B cell (primary cell): ENCODE data around the gene NUDT15. TPM values are rescaled to one million over a fixed set of nuclear protein-coding genes. Genes with fewer than 3 reads are reported as not detected.

ENCODE experiments used
- ATAC-seq: fragments of 200-7000 bp; cut with Tn5 transposase; one replicate; pipeline ENCODE4 v1.10.0; 2021; ENCODE audit warnings: low read depth, mild to moderate bottlenecking, moderate number of reproducible peaks, moderate library complexity
- CTCF ChIA-PET: fragments of 350-600 bp; sonication (Branson Sonifier 250); formaldehyde crosslinking; loops from one replicate; lab custom pipeline; 2021; ENCODE audit warnings: antibody characterized with exemption, inconsistent platforms; lab: Charles Lee
- POLR2A ChIA-PET: fragments of 350-600 bp; sonication (Branson Sonifier 250); formaldehyde crosslinking; loops from one replicate; lab custom pipeline; 2021; ENCODE audit warnings: antibody characterized with exemption; lab: Charles Lee
- DNase-seq: peaks from one replicate; pipeline ENCODE4 v3.0.0; 2013
- H2AFZ ChIP-seq: 2 replicates; pipeline ENCODE4 v1.6.1; 2012; ENCODE audit warnings: mild to moderate bottlenecking, low read depth, low read length; ENCODE audit not compliant: insufficient read depth, poor library complexity, severe bottlenecking
- H3K27ac ChIP-seq, 2 donors: 1 replicate in 1 of 2; 2 replicates in 1 of 2; pipeline ENCODE4 v1.5.1; 2012 to 2013; ENCODE audit warnings: low read length in 2 of 2, mild to moderate bottlenecking in 2 of 2, moderate library complexity in 1 of 2
- H3K27me3 ChIP-seq, 4 experiments: fragments of 200-600 bp in 1 of 4; sonication (generic) in 1 of 4; replicated peaks in 1 of 4; 1 replicate in 2 of 4; 2 replicates in 2 of 4; pipeline versions ENCODE4 v1.6.1 to v1.7.0; 2013 to 2016; ENCODE audit warnings: low read length in 3 of 4, mild to moderate bottlenecking in 2 of 4, mixed read lengths in 1 of 4, moderate library complexity in 1 of 4; ENCODE audit not compliant: insufficient read depth in 4 of 4, control insufficient read depth in 3 of 4; ENCODE audit errors: control extremely low read depth in 1 of 4
- H3K36me3 ChIP-seq, 2 experiments: replicated peaks in 1 of 2; 1 replicate in 1 of 2; 2 replicates in 1 of 2; pipeline versions ENCODE4 v1.6.1 to v1.7.1; 2013; ENCODE audit warnings: low read length in 1 of 2; ENCODE audit not compliant: insufficient read depth in 2 of 2, control insufficient read depth in 1 of 2; ENCODE audit errors: control extremely low read depth in 1 of 2, extremely low read depth in 1 of 2
- H3K4me1 ChIP-seq, 2 donors: fragments of 200-600 bp in 1 of 2; sonication (generic) in 1 of 2; 1 replicate in 1 of 2; 2 replicates in 1 of 2; pipeline versions ENCODE4 v1.5.1 to v1.6.1; 2013 to 2017; ENCODE audit warnings: low read length in 2 of 2; ENCODE audit not compliant: control insufficient read depth in 2 of 2, insufficient read depth in 2 of 2
- H3K4me2 ChIP-seq: replicated peaks from 2 replicates; pipeline ENCODE3; 2012; ENCODE audit warnings: mild to moderate bottlenecking, low read depth, low read length; ENCODE audit not compliant: poor library complexity, severe bottlenecking
- H3K4me3 ChIP-seq, 5 experiments: fragments of 200-600 bp in 1 of 5; sonication (generic) in 1 of 5; 1 replicate in 3 of 5; 2 replicates in 2 of 5; pipeline versions ENCODE4 v1.5.1 to v1.7.0; 2011 to 2016; ENCODE audit warnings: low read length in 4 of 5, mild to moderate bottlenecking in 4 of 5, low read depth in 2 of 5, control low read depth in 1 of 5, moderate library complexity in 1 of 5; ENCODE audit not compliant: insufficient read depth in 1 of 5; ENCODE audit errors: control extremely low read depth in 1 of 5, extremely low read depth in 1 of 5
- H3K79me2 ChIP-seq: fragments of 200-600 bp; sonication (generic); one replicate; pipeline ENCODE4 v1.6.0; 2016; ENCODE audit warnings: low read length; ENCODE audit not compliant: control insufficient read depth, insufficient read depth
- H3K9ac ChIP-seq: fragments of 200-600 bp; sonication (generic); 2 replicates; pipeline ENCODE4 v1.6.1; 2017; ENCODE audit warnings: mild to moderate bottlenecking, low read length, moderate library complexity
- H3K9me3 ChIP-seq, 3 donors: one replicate each; pipeline versions ENCODE4 v1.6.1 to v1.7.1; 2013; ENCODE audit warnings: low read length in 2 of 3; ENCODE audit not compliant: control insufficient read depth in 2 of 3, insufficient read depth in 1 of 3; ENCODE audit errors: control extremely low read depth in 1 of 3
- H4K20me1 ChIP-seq: 2 replicates; pipeline ENCODE4 v1.6.0; 2012; ENCODE audit warnings: mild to moderate bottlenecking, low read length; ENCODE audit not compliant: insufficient read depth, control insufficient read depth, poor library complexity, severe bottlenecking
- H3K27ac Mint-ChIP-seq: one replicate; pipeline ENCODE4 v1.8.0; 2021; ENCODE audit warnings: mixed read lengths
- H3K27me3 Mint-ChIP-seq: one replicate; pipeline ENCODE4 v1.8.0; 2021; ENCODE audit warnings: mixed read lengths
- H3K4me1 Mint-ChIP-seq: one replicate; pipeline ENCODE4 v1.8.0; 2021; ENCODE audit warnings: mixed read lengths
- H3K4me3 Mint-ChIP-seq: one replicate; pipeline ENCODE4 v1.8.0; 2021; ENCODE audit warnings: mixed read lengths
- H3K9me3 Mint-ChIP-seq: one replicate; pipeline ENCODE4 v1.8.0; 2022; ENCODE audit warnings: mixed read lengths; ENCODE audit not compliant: insufficient read depth
- EZH2 ChIP-seq: IDR thresholded peaks from 2 replicates; pipeline ENCODE4 v1.6.1; 2012; ENCODE audit warnings: borderline replicate concordance, low read depth, mild to moderate bottlenecking, moderate library complexity, low read length; ENCODE audit not compliant: insufficient read depth, poor library complexity, severe bottlenecking
- WGBS: methylation state at CpG from one replicate; pipeline ENCODE4 v1.1.5; 2013; ENCODE audit warnings: missing lambda C conversion rate; ENCODE audit not compliant: insufficient coverage; 5-methylcytosine and 5-hydroxymethylcytosine counted together
- intact Hi-C: fragments of 100-400 bp; cut with micrococcal nuclease; formaldehyde crosslinking; loops from one replicate; pipeline ENCODE4 v1.10.0; 2022
- polyA plus RNA-seq: library from polyadenylated mRNA; depleted of rRNA; stranded (reverse); fragments of >200 nt; gene quantifications from 2 replicates; pipeline ENCODE4 v1.2.3, GENCODE V29; 2012
- total RNA-seq, 2 donors: library from RNA; stranded (reverse); fragments of 120-200 nt in 1 of 2; gene quantifications; 1 replicate in 1 of 2; 2 replicates in 1 of 2; pipeline versions ENCODE4 v1.2.3 to v1.2.4, GENCODE V29; 2013 to 2022
- TF ChIP-seq, protein P1 (sequence below): fragments of 200-600 bp; IDR thresholded peaks from one replicate; pipeline ENCODE4 v1.8.0; 2022; ENCODE audit warnings: antibody characterized with exemption, mild to moderate bottlenecking

NUDT15 gene
- total and polyA plus RNA-seq, 2 donors (not counting 1 experiment from before 2014, with no cell fraction given) = 4.2 to 6.0 TPM

DNA sequence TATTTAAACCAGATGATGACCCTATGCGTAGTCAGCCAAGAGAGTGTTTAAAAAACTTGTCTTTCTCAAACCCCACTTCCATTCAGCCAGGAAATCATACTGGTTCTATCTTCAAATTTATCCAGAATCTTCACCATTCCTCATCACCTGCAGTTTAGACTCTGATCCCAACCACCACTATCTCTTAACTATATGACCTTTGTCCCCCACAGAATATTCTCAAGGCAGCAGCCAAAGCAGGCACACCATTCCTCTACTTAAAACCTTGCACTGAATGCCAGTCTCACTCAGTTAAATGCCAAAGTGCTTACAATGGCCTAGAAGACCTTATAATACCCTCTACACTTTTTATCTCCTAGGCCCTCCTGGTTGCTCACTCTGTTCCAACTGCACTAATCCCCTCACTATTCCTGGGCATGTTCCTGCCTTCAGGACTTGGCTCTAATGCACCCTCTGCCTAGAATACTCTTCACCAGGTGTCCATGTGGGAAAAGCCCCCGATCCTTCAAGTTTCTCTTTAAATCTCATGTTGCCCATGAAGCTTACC lies 46.5 kb upstream of the NUDT15 start:
- H3K27me3 Mint-ChIP-seq = no peaks in the 10 kb centered on the region
- H3K27ac ChIP-seq = no peak overlapping the region
- no peaks in the 10 kb centered on the region for H3K4me1 ChIP-seq
- 97% methylated on average over 2 of the region's 2 CpGs for WGBS
- H3K9ac ChIP-seq = no peak overlapping the region
- H3K79me2 ChIP-seq = peaks cover 22% of the 10 kb centered on the region
- no peak overlapping the region for H2AFZ ChIP-seq
- peaks cover 0 to 48% of the 10 kb centered on the region in 2 experiments for H3K36me3 ChIP-seq
- DNase-seq (no peak), ATAC-seq (no peak)
- H3K27ac Mint-ChIP-seq = no peak overlapping the region
- TF ChIP-seq, protein P1, sequence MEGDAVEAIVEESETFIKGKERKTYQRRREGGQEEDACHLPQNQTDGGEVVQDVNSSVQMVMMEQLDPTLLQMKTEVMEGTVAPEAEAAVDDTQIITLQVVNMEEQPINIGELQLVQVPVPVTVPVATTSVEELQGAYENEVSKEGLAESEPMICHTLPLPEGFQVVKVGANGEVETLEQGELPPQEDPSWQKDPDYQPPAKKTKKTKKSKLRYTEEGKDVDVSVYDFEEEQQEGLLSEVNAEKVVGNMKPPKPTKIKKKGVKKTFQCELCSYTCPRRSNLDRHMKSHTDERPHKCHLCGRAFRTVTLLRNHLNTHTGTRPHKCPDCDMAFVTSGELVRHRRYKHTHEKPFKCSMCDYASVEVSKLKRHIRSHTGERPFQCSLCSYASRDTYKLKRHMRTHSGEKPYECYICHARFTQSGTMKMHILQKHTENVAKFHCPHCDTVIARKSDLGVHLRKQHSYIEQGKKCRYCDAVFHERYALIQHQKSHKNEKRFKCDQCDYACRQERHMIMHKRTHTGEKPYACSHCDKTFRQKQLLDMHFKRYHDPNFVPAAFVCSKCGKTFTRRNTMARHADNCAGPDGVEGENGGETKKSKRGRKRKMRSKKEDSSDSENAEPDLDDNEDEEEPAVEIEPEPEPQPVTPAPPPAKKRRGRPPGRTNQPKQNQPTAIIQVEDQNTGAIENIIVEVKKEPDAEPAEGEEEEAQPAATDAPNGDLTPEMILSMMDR = no peak
- TF ChIP-seq EZH2 = no peak
- POLR2A ChIA-PET = no interaction called here
- H3K9me3 Mint-ChIP-seq = no peaks in the 10 kb centered on the region
- no peak overlapping the region for H3K4me2 ChIP-seq
- H3K9me3 ChIP-seq = no peaks in the 10 kb centered on the region
- H3K4me1 Mint-ChIP-seq = no peaks in the 10 kb centered on the region
- no peak overlapping the region for H3K4me3 Mint-ChIP-seq
- CTCF ChIA-PET = no interaction called here
- peaks cover 10% of the 10 kb centered on the region for H4K20me1 ChIP-seq
- no peaks in the 10 kb centered on the region for H3K27me3 ChIP-seq
- intact Hi-C loops = no loop called here
- no peak overlapping the region for H3K4me3 ChIP-seq

DNA sequence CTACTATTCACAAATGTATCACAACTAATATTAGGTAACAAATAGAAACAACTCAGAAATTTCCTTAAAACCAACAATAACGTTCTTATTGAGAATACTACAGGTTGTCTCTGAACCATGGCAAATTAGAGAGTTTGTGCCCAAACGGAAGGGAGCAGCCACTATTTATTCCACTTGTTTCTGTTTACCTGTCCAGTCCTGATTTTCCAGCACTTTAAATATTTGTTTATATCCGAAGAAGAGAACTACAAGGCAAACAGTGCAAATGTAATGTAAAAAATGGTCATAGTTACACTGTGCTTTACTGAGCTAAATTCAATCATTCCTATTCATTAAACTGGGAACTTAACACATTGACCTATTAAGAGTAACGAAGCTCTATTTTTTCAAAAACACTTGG lies 45.7 kb upstream of the NUDT15 start:
- POLR2A ChIA-PET = no interaction called here
- H3K79me2 ChIP-seq = peaks cover 25% of the 10 kb centered on the region
- no peaks in the 10 kb centered on the region for H3K9me3 Mint-ChIP-seq
- no peak overlapping the region for H3K9ac ChIP-seq
- H3K4me2 ChIP-seq = no peak overlapping the region
- DNase-seq (no peak), ATAC-seq (no peak)
- no peak for TF ChIP-seq EZH2
- no peak overlapping the region for H3K4me3 Mint-ChIP-seq
- 80% methylated on average over 1 of the region's 4 CpGs for WGBS
- no peaks in the 10 kb centered on the region for H3K9me3 ChIP-seq
- no peaks in the 10 kb centered on the region for H3K27me3 Mint-ChIP-seq
- no peak overlapping the region for H3K27ac Mint-ChIP-seq
- peaks cover 0 to 45% of the 10 kb centered on the region in 2 experiments for H3K36me3 ChIP-seq
- no peak overlapping the region for H2AFZ ChIP-seq
- intact Hi-C loops = no loop called here
- CTCF ChIA-PET = no interaction called here
- H3K27me3 ChIP-seq = no peaks in the 10 kb centered on the region
- no peaks in the 10 kb centered on the region for H3K4me1 Mint-ChIP-seq
- H3K4me3 ChIP-seq = no peak overlapping the region
- H3K4me1 ChIP-seq = no peaks in the 10 kb centered on the region
- H4K20me1 ChIP-seq = peaks cover 10% of the 10 kb centered on the region
- no peak overlapping the region for H3K27ac ChIP-seq
